Nephron (organoid): ENCODE results near the gene OVOL3.

ENCODE experiments used
- H3K27ac Mint-ChIP-seq, 3 experiments: 2 replicates each; pipeline ENCODE4 v1.8.0; 2020; ENCODE audit warnings: mixed read lengths in 3 of 3, mild to moderate bottlenecking in 2 of 3, moderate library complexity in 1 of 3
- H3K27me3 Mint-ChIP-seq: 2 replicates; pipeline ENCODE4 v1.8.0; 2021; ENCODE audit warnings: low read depth, mild to moderate bottlenecking, moderate library complexity, mixed read lengths
- H3K36me3 Mint-ChIP-seq: 2 replicates; pipeline ENCODE4 v1.8.0; 2020; ENCODE audit warnings: low read depth, mixed read lengths
- H3K4me1 Mint-ChIP-seq: 2 replicates; pipeline ENCODE4 v1.8.0; 2020; ENCODE audit warnings: mixed read lengths
- H3K4me3 Mint-ChIP-seq, 3 experiments: 2 replicates each; pipeline ENCODE4 v1.8.0; 2020; ENCODE audit warnings: mild to moderate bottlenecking in 3 of 3, mixed read lengths in 3 of 3, moderate library complexity in 2 of 3
- H3K9me3 Mint-ChIP-seq: 2 replicates; pipeline ENCODE4 v1.8.0; 2020; ENCODE audit warnings: mixed read lengths
- TF ChIP-seq, protein P1 (sequence below), 3 experiments: fragments of 200-600 bp; sonication (generic); IDR thresholded peaks; one replicate each; pipeline ENCODE4 v1.5.0; 2021; ENCODE audit warnings: antibody characterized with exemption in 3 of 3; ENCODE audit not compliant: unreplicated experiment in 3 of 3

OVOL3 gene

GRCh38 chr19:36139473-36140303 lies 28.7 kb downstream of the OVOL3 start, which contains the start of gene CAPNS1:
TSS of gene CAPNS1 (plus strand) at chr19:36140066. CDS start at chr19:36141012, 946 bp downstream.
- TF ChIP-seq, protein P1, sequence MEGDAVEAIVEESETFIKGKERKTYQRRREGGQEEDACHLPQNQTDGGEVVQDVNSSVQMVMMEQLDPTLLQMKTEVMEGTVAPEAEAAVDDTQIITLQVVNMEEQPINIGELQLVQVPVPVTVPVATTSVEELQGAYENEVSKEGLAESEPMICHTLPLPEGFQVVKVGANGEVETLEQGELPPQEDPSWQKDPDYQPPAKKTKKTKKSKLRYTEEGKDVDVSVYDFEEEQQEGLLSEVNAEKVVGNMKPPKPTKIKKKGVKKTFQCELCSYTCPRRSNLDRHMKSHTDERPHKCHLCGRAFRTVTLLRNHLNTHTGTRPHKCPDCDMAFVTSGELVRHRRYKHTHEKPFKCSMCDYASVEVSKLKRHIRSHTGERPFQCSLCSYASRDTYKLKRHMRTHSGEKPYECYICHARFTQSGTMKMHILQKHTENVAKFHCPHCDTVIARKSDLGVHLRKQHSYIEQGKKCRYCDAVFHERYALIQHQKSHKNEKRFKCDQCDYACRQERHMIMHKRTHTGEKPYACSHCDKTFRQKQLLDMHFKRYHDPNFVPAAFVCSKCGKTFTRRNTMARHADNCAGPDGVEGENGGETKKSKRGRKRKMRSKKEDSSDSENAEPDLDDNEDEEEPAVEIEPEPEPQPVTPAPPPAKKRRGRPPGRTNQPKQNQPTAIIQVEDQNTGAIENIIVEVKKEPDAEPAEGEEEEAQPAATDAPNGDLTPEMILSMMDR (IDR thresholded peaks at IDR 0.05; ENCODE audit: unreplicated experiment in 3 of 3) = peak in 2 of 3 experiments; percentile 12 to 22
- Mint-ChIP-seq H3K36me3 (peaks cover 28% of the 10 kb centered on the region), H3K27me3 (peaks cover 5% of the 10 kb centered on the region)

DNA sequence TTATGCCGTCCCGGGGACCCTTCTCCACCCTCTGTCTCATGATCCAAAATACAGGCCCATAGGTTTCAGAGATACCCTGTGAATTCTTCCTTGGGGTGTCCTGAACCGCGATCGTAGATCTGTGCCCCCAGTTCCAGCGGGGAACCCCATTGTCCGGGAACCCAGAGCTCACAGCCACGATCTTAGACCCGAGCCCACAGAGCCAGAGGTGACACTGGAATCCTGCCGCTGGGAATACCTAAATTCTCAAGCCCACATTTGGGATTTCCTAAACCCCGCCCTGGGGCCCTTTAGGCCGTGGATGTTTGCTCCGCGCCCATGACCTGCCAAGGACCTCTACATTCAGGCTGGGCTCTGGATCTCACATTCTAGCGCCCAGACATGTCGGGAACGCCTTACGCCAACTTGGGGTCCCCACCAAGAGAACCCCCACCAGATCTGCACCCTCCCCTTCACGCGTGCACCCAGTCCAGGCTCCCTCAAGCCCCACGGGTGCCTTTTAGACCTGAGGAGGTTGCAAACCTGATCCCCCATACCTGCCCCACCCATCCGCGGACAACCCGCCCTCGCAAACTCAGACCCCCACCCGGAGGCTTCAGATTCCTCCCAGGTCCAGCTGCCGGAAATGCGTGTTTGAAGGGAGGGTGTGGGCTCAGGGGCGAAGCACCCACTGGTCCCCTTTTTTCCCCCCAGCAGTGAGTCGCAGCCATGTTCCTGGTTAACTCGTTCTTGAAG lies 29.5 kb downstream of the OVOL3 start:
- Mint-ChIP-seq H3K27ac (peak overlapping the region; percentile 95 to 98 (median 98)), H3K27me3 (peaks cover under 1% of the 10 kb centered on the region), H3K36me3 (peaks cover 32% of the 10 kb centered on the region), H3K4me3 (peak overlapping the region; percentile 98 to 99 (median 99)), H3K9me3 (no peaks in the 10 kb centered on the region), H3K4me1 (peaks cover 9% of the 10 kb centered on the region)
- TF ChIP-seq, protein P1 (IDR thresholded peaks at IDR 0.05; ENCODE audit: unreplicated experiment in 3 of 3) = no peak

More at GRCh38 chr19:36139473-36140303, 28.7 kb downstream of the OVOL3 start, which contains the start of gene CAPNS1:
- H3K27ac Mint-ChIP-seq = peak within 1 kb of the TSS; percentile 95 to 98 (median 98)
- H3K4me1 Mint-ChIP-seq = peaks cover 9% of the 10 kb centered on the region
- H3K9me3 Mint-ChIP-seq = no peaks in the 10 kb centered on the region
- peak within 1 kb of the TSS; percentile 98 to 99 (median 99) for H3K4me3 Mint-ChIP-seq

GRCh38 chr19:36141039-36141927 lies 30.3 kb downstream of the OVOL3 start:
- peak overlapping the region; percentile 98 to 99 (median 99) for H3K4me3 Mint-ChIP-seq
- no peaks in the 10 kb centered on the region for H3K9me3 Mint-ChIP-seq
- peaks cover 9% of the 10 kb centered on the region for H3K4me1 Mint-ChIP-seq
- H3K27me3 Mint-ChIP-seq = no peaks in the 10 kb centered on the region
- H3K27ac Mint-ChIP-seq = peak overlapping the region; percentile 95 to 98 (median 98)
- TF ChIP-seq, protein P1 (IDR thresholded peaks at IDR 0.05; ENCODE audit: unreplicated experiment in 3 of 3) = no peak
- peaks cover 40% of the 10 kb centered on the region for H3K36me3 Mint-ChIP-seq

GRCh38 chr19:36142046-36142445 lies 31.1 kb downstream of the OVOL3 start:
- no peaks in the 10 kb centered on the region for H3K9me3 Mint-ChIP-seq
- H3K27ac Mint-ChIP-seq = no peak overlapping the region
- peak overlapping the region; percentile 98 to 99 (median 99) for H3K4me3 Mint-ChIP-seq
- TF ChIP-seq, protein P1 (IDR thresholded peaks at IDR 0.05; ENCODE audit: unreplicated experiment in 3 of 3) = no peak
- H3K4me1 Mint-ChIP-seq = peaks cover 9% of the 10 kb centered on the region
- no peaks in the 10 kb centered on the region for H3K27me3 Mint-ChIP-seq
- peaks cover 48% of the 10 kb centered on the region for H3K36me3 Mint-ChIP-seq

GRCh38 chr19:36142496-36142895 lies 31.6 kb downstream of the OVOL3 start:
- Mint-ChIP-seq H3K36me3 (peaks cover 51% of the 10 kb centered on the region), H3K9me3 (no peaks in the 10 kb centered on the region), H3K4me1 (peaks cover 9% of the 10 kb centered on the region), H3K27me3 (no peaks in the 10 kb centered on the region), H3K4me3 (peak overlapping the region; percentile 66 to 98 (median 68)), H3K27ac (no peak overlapping the region)
- TF ChIP-seq, protein P1 (IDR thresholded peaks at IDR 0.05; ENCODE audit: unreplicated experiment in 3 of 3) = no peak
